Liver (tissue), 3 donors: ENCODE results near the gene NT5DC2.

Source experiments
- CTCF ChIP-seq: fragments of 150-350 bp; IDR thresholded peaks from 2 replicates; pipeline ENCODE4 v1.5.1; 2017; ENCODE audit warnings: improper control_type of control experiment, low read depth, low read length; ENCODE audit not compliant: missing input control
- FOXA1 ChIP-seq: IDR thresholded peaks from 2 replicates; pipeline ENCODE4 v1.6.1; 2016; ENCODE audit warnings: antibody characterized with exemption
- GABPA ChIP-seq, 2 donors: IDR thresholded peaks in 1 of 2; conservative IDR thresholded peaks in 1 of 2; 2 replicates each; pipeline ENCODE4 v1.6.1; 2016; ENCODE audit warnings: antibody characterized with exemption in 2 of 2, mild to moderate bottlenecking in 1 of 2, moderate library complexity in 1 of 2
- HNF4G ChIP-seq: IDR thresholded peaks from 2 replicates; pipeline ENCODE4 v1.6.1; 2016; ENCODE audit warnings: antibody characterized with exemption
- JUND ChIP-seq, 2 donors: IDR thresholded peaks; 2 replicates each; pipeline ENCODE4 v1.6.1; 2016; ENCODE audit warnings: antibody characterized with exemption in 2 of 2
- NR2F2 ChIP-seq: IDR thresholded peaks from 2 replicates; pipeline ENCODE4 v1.6.1; 2016; ENCODE audit warnings: antibody characterized with exemption
- RAD21 ChIP-seq, 2 donors: IDR thresholded peaks; 2 replicates each; pipeline ENCODE4 v1.6.1; 2016; ENCODE audit warnings: antibody characterized with exemption in 2 of 2, mild to moderate bottlenecking in 2 of 2
- SP1 ChIP-seq: IDR thresholded peaks from 2 replicates; pipeline ENCODE4 v1.6.1; 2018; ENCODE audit warnings: antibody characterized with exemption, mild to moderate bottlenecking
- YY1 ChIP-seq: IDR thresholded peaks from 2 replicates; pipeline ENCODE4 v1.6.1; 2016; ENCODE audit warnings: antibody characterized with exemption, mild to moderate bottlenecking
- ZBTB33 ChIP-seq: IDR thresholded peaks from 2 replicates; pipeline ENCODE4 v1.6.1; 2016; ENCODE audit warnings: antibody characterized with exemption
- TF ChIP-seq, protein P1 (sequence below): IDR thresholded peaks from 2 replicates; pipeline ENCODE4 v1.6.1; 2016; ENCODE audit warnings: antibody characterized with exemption
- TF ChIP-seq, protein P2 (sequence below): IDR thresholded peaks from 2 replicates; pipeline ENCODE4 v1.6.1; 2016; ENCODE audit warnings: antibody characterized with exemption, mild to moderate bottlenecking
- donor health status: healthy.
- donor health status: healthy.

GRCh38 chr3:52527039-52527731 lies 6.5 kb downstream of the NT5DC2 start:
- no peak for TF ChIP-seq CTCF
- TF ChIP-seq FOXA1 = no peak
- no peak for TF ChIP-seq RAD21 (IDR thresholded peaks at IDR 0.05)
- TF ChIP-seq NR2F2 = peak; percentile 51
- TF ChIP-seq, protein P1, sequence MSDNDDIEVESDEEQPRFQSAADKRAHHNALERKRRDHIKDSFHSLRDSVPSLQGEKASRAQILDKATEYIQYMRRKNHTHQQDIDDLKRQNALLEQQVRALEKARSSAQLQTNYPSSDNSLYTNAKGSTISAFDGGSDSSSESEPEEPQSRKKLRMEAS = no peak
- no peak for TF ChIP-seq GABPA (IDR thresholded peaks at IDR 0.05 in 1 of 2, conservative IDR thresholded peaks at IDR 0.05 in 1 of 2)
- no peak for TF ChIP-seq HNF4G
- TF ChIP-seq JUND (IDR thresholded peaks at IDR 0.05) = no peak
- TF ChIP-seq, protein P2, sequence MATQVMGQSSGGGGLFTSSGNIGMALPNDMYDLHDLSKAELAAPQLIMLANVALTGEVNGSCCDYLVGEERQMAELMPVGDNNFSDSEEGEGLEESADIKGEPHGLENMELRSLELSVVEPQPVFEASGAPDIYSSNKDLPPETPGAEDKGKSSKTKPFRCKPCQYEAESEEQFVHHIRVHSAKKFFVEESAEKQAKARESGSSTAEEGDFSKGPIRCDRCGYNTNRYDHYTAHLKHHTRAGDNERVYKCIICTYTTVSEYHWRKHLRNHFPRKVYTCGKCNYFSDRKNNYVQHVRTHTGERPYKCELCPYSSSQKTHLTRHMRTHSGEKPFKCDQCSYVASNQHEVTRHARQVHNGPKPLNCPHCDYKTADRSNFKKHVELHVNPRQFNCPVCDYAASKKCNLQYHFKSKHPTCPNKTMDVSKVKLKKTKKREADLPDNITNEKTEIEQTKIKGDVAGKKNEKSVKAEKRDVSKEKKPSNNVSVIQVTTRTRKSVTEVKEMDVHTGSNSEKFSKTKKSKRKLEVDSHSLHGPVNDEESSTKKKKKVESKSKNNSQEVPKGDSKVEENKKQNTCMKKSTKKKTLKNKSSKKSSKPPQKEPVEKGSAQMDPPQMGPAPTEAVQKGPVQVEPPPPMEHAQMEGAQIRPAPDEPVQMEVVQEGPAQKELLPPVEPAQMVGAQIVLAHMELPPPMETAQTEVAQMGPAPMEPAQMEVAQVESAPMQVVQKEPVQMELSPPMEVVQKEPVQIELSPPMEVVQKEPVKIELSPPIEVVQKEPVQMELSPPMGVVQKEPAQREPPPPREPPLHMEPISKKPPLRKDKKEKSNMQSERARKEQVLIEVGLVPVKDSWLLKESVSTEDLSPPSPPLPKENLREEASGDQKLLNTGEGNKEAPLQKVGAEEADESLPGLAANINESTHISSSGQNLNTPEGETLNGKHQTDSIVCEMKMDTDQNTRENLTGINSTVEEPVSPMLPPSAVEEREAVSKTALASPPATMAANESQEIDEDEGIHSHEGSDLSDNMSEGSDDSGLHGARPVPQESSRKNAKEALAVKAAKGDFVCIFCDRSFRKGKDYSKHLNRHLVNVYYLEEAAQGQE = no peak
- TF ChIP-seq SP1 = no peak
- TF ChIP-seq YY1 = no peak
- TF ChIP-seq ZBTB33 = no peak
